ENCODE data around the gene KIF26A.

DNA sequence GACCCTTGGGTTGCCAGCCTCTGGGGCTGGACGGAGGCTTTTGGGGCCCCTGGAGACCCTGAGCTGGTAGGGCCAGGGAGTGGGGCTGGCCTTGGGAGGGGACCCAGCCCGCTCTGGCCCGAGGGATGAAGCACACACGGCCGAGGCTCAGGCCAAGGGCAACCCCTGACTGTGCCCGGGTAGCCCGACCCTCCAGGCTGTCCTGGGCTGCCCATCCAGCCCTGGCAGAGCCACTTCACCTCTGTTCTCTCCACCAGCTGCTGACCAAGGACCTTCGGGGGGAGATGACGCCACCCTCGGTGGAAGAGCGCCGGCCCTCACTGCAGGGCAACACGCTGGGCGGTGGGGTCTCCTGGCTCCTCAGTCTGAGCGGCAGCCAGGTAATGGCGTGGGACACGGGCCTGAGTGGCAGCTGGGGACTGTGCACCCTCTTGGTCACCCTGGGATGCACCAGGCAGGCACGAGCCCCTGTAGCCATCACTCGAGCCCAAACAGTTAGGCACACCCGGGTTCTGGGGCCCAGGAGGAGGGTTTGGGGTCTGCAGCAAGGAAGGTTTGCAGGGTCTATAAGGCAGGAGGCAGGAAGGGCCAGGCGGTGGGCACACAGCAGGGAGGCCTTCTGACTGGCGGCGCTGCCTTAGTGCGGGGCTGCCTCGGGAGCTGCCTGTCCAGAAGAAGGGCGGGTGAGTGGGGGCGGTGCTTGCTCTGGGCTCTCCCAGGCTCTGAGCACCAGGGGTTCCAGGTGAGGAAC lies 33.1 kb upstream of the KIF26A start:
- TF ChIP-seq RARG (CRISPR knock-in tag; IDR thresholded peaks at IDR 0.05; ENCODE audit: low read depth) (no peak), PLRG1 (conservative IDR thresholded peaks at IDR 0.05) (no peak)

All from HepG2 (cell line).